HFFc6 (cell line): ENCODE measurements around the gene GAGE10. TPM values are rescaled to one million over a fixed set of nuclear protein-coding genes. Genes with fewer than 3 reads are reported as not detected.

Experiments used
- DNase-seq: peaks from one replicate; pipeline ENCODE4 v3.0.0-alpha.2; 2018
- H3K27ac Mint-ChIP-seq: 2 replicates; pipeline ENCODE4 v1.8.0; 2020; ENCODE audit warnings: mild to moderate bottlenecking, mixed read lengths
- H3K27me3 Mint-ChIP-seq: 2 replicates; pipeline ENCODE4 v1.8.0; 2021; ENCODE audit warnings: mild to moderate bottlenecking, moderate library complexity, mixed read lengths; ENCODE audit not compliant: insufficient read depth
- H3K36me3 Mint-ChIP-seq: 2 replicates; pipeline ENCODE4 v1.8.0; 2021; ENCODE audit warnings: low read depth, mixed read lengths
- H3K4me1 Mint-ChIP-seq: 2 replicates; pipeline ENCODE4 v1.8.0; 2020; ENCODE audit warnings: low read depth, mixed read lengths
- H3K4me3 Mint-ChIP-seq: 2 replicates; pipeline ENCODE4 v1.8.0; 2020; ENCODE audit warnings: mild to moderate bottlenecking, moderate library complexity, mixed read lengths
- H3K9me3 Mint-ChIP-seq: 2 replicates; pipeline ENCODE4 v1.8.0; 2020; ENCODE audit warnings: mild to moderate bottlenecking, mixed read lengths
- total RNA-seq, 6 experiments: library from RNA; stranded (reverse); fragmentation: NEBNext Ultra II Directional; extraction: Animal tissue kit (Norgen Biotek cat#: 25700); gene quantifications; 2 replicates in 1 of 6; 3 replicates in 5 of 6; pipeline ENCODE4 v1.2.3, GENCODE V29; 2021
- TF ChIP-seq, protein P1 (sequence below): fragments of 200-600 bp; sonication (generic); IDR thresholded peaks from 2 replicates; pipeline ENCODE4 v1.5.0; 2021; ENCODE audit warnings: antibody characterized with exemption, mild to moderate bottlenecking

Gene GAGE10
- total RNA-seq, 6 experiments from 2014 or later = not detected

DNA sequence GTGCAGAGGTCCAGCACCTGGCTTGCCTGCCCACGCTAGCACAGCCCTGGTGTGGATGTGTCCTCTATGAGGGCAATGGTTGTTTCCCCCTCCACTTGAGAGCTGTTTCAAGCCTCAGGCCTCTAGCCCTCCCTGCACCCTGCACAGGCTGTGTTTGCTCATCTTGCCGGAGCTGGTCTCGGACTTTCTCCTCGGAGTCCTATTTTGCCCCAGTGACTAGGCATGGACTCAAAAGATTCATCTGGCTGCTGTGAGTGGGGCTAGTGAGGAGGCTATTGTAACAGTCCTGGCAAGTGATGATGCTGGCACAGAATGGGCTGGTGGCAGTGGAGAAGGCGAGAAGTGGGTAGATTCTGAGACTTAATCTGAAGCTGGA is 44.7 kb upstream of the GAGE10 start:
- no peaks in the 10 kb centered on the region for H3K4me1 Mint-ChIP-seq
- H3K36me3 Mint-ChIP-seq = no peaks in the 10 kb centered on the region
- TF ChIP-seq, protein P1, sequence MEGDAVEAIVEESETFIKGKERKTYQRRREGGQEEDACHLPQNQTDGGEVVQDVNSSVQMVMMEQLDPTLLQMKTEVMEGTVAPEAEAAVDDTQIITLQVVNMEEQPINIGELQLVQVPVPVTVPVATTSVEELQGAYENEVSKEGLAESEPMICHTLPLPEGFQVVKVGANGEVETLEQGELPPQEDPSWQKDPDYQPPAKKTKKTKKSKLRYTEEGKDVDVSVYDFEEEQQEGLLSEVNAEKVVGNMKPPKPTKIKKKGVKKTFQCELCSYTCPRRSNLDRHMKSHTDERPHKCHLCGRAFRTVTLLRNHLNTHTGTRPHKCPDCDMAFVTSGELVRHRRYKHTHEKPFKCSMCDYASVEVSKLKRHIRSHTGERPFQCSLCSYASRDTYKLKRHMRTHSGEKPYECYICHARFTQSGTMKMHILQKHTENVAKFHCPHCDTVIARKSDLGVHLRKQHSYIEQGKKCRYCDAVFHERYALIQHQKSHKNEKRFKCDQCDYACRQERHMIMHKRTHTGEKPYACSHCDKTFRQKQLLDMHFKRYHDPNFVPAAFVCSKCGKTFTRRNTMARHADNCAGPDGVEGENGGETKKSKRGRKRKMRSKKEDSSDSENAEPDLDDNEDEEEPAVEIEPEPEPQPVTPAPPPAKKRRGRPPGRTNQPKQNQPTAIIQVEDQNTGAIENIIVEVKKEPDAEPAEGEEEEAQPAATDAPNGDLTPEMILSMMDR = no peak
- H3K27ac Mint-ChIP-seq = no peak overlapping the region
- peaks cover 5% of the 10 kb centered on the region for H3K27me3 Mint-ChIP-seq
- H3K4me3 Mint-ChIP-seq = no peak overlapping the region
- no peaks in the 10 kb centered on the region for H3K9me3 Mint-ChIP-seq
- no peak for DNase-seq

DNA sequence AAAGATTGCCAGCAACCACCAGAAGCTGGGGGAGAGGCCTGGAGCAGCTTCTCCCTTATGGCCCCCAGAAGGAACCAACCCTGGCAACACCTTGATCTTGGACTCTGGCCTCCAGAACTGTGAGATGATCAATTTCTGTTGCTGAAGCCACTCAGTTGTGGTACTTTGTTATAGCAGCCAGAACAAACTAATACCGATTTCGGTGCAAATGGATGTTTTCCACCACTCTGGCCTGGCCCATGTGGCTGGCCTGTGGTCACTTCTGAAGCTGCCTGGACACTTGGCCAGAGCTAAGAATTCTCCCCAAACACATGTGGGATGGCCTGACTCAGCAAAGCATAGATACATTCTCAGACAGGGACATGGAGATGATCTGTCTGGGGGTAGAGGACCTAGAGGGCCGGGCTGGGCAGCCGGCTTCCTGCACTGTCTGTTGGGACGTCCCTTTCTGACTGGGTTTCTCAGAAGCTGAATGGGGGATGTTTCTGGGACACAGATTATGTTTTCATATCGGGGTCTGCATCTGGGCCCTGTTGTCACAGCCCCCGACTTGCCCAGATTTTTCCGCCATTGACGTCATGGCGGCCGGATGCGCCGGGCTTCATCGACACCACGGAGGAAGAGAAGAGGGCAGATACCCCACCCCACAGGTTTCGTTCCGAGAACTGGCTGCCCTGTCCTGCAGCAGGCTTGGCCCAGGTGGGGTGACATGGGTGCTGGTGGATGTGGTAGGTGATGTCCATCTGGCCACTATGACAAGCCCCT is 43.0 kb upstream of the GAGE10 start:
- peaks cover 10% of the 10 kb centered on the region for H3K27me3 Mint-ChIP-seq
- H3K27ac Mint-ChIP-seq = no peak overlapping the region
- H3K4me3 Mint-ChIP-seq = no peak overlapping the region
- no peak for DNase-seq
- TF ChIP-seq, protein P1 = no peak
- H3K9me3 Mint-ChIP-seq = no peaks in the 10 kb centered on the region
- H3K4me1 Mint-ChIP-seq = no peaks in the 10 kb centered on the region
- no peaks in the 10 kb centered on the region for H3K36me3 Mint-ChIP-seq

DNA sequence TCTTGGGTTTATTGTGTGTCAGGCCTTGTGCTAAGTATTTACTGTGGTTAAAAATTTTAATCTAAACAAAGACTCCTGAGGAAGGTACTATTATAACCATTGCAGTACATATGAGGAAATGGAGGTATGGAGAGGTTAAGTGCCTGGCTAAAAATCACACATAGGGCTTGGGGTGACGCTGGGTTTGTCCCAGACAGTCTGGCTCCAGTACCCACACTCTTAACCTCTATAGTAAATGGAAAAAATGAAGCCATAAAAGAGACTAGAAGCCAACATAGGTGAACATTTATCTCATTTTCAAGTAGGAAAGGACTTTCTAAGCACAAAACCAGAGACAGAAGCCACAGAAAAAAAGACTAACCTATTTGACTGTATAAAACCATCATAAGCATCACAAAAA is 40.8 kb upstream of the GAGE10 start:
- no peak for DNase-seq
- Mint-ChIP-seq H3K4me1 (peaks cover 1% of the 10 kb centered on the region; the same call in 1 of the 2 replicates), H3K9me3 (no peaks in the 10 kb centered on the region), H3K27ac (no peak overlapping the region), H3K4me3 (no peak overlapping the region), H3K27me3 (peaks cover 11% of the 10 kb centered on the region), H3K36me3 (no peaks in the 10 kb centered on the region)
- TF ChIP-seq, protein P1 = no peak

DNA sequence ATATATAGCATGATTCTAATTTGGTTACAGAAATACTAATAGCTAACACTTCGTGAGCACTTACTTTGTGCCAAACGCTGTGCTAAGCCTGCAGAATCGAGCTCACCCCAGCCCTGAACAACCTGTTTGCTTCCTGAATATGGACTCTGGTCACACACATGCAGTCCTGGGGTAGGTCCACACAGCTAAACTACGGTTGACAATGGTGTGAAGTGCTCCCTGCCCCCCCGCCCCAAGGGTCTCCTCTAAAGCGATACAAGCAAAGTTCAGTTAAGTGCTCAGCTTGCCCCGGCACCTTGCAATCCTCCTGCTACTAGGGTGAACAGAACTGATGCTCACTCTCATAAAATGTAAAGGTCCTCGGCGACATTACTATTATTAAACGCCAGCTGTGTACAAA is 39.8 kb upstream of the GAGE10 start:
- Mint-ChIP-seq H3K9me3 (no peaks in the 10 kb centered on the region), H3K36me3 (no peaks in the 10 kb centered on the region), H3K4me1 (peaks cover 11% of the 10 kb centered on the region), H3K27ac (no peak overlapping the region), H3K4me3 (no peak overlapping the region), H3K27me3 (peaks cover 11% of the 10 kb centered on the region)
- no peak for DNase-seq
- TF ChIP-seq, protein P1 = no peak

DNA sequence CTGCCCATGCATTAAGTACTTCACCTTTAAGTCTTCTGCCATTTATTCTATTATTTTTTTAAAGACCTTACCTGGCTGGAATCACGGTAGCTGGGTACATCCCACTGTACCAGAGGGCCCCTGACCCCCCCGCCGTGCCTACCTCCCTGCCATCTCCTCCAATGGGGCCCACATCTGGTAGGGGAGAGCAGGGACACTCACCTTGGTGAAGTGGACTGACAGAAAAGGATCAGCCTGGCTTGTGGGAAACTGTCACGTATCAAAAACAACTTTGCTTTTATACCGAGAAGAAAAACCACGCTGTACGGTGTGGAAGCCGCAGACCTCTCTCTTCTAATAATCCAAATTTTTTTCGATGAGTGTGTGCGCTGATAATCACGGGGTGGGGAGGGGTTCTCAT is 39.0 kb upstream of the GAGE10 start, which contains the start of gene FOXP3:
Gene FOXP3, minus strand, starts transcription at position 251 of the 400 bp plus-strand sequence. CDS start 6,205 bp downstream, outside the sequence.
- Mint-ChIP-seq H3K36me3 (no peaks in the 10 kb centered on the region), H3K9me3 (no peaks in the 10 kb centered on the region), H3K27ac (no peak within 1 kb of the TSS), H3K4me3 (no peak within 1 kb of the TSS), H3K4me1 (peaks cover 15% of the 10 kb centered on the region), H3K27me3 (peaks cover 11% of the 10 kb centered on the region)
- TF ChIP-seq, protein P1 = no peak
- DNase-seq = no peak
